ENCODE measurements around the gene MEGF11.

- TF ChIP-seq CTCF (IDR thresholded peaks at IDR 0.05; ENCODE audit: insufficient read depth, low read length) (no peak), POLR2AphosphoS5 (IDR thresholded peaks at IDR 0.05; ENCODE audit: low read depth) (no peak)
- TF ChIP-seq, protein P1, sequence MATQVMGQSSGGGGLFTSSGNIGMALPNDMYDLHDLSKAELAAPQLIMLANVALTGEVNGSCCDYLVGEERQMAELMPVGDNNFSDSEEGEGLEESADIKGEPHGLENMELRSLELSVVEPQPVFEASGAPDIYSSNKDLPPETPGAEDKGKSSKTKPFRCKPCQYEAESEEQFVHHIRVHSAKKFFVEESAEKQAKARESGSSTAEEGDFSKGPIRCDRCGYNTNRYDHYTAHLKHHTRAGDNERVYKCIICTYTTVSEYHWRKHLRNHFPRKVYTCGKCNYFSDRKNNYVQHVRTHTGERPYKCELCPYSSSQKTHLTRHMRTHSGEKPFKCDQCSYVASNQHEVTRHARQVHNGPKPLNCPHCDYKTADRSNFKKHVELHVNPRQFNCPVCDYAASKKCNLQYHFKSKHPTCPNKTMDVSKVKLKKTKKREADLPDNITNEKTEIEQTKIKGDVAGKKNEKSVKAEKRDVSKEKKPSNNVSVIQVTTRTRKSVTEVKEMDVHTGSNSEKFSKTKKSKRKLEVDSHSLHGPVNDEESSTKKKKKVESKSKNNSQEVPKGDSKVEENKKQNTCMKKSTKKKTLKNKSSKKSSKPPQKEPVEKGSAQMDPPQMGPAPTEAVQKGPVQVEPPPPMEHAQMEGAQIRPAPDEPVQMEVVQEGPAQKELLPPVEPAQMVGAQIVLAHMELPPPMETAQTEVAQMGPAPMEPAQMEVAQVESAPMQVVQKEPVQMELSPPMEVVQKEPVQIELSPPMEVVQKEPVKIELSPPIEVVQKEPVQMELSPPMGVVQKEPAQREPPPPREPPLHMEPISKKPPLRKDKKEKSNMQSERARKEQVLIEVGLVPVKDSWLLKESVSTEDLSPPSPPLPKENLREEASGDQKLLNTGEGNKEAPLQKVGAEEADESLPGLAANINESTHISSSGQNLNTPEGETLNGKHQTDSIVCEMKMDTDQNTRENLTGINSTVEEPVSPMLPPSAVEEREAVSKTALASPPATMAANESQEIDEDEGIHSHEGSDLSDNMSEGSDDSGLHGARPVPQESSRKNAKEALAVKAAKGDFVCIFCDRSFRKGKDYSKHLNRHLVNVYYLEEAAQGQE (IDR thresholded peaks at IDR 0.05; ENCODE audit: insufficient replicate concordance, low read depth): no peak
These were observed 180.8 kb downstream of the MEGF11 start for GRCh38 chr15:66072616-66073361.
